ENCODE measurements around the gene EXOSC2. TPM values are rescaled to one million over a fixed set of nuclear protein-coding genes. Genes with fewer than 3 reads are reported as not detected.
A peak's percentile ranks its signal among the peaks of the same experiment; 100 is the strongest.
"Not testable (repeated sequence)": the region's sequence is repeated elsewhere in the genome, so short reads cannot be mapped to it uniquely, and the experiment has no call there.

The EXOSC2 gene
- polyA plus RNA-seq, 1 donor, result 30.2 TPM

GRCh38 chr9:130681769-130682420, 11.7 kb upstream of the EXOSC2 start:
- Histone ChIP-seq H3K9me3 (ENCODE audit: control insufficient read depth, low read depth, low read length) (no peaks in the 10 kb centered on the region), H3K4me1 (ENCODE audit: control insufficient read depth, insufficient read depth, low read length) (peaks cover 9% of the 10 kb centered on the region), H3K4me3 (ENCODE audit: low read length) (peak overlapping the region; percentile 54), H3K27me3 (ENCODE audit: control insufficient read depth, insufficient read depth, low read length) (peaks cover 41% of the 10 kb centered on the region), H3K27ac (ENCODE audit: low read length) (no peak overlapping the region), H3K36me3 (ENCODE audit: control insufficient read depth, insufficient read depth, low read length) (no peaks in the 10 kb centered on the region)
- peak in 1 of 2 donors; percentile 62 for DNase-seq
- no CpG with 5 or more reads among the region's 45 CpGs for WGBS (ENCODE audit: insufficient coverage, low lambda C conversion rate)

DNA sequence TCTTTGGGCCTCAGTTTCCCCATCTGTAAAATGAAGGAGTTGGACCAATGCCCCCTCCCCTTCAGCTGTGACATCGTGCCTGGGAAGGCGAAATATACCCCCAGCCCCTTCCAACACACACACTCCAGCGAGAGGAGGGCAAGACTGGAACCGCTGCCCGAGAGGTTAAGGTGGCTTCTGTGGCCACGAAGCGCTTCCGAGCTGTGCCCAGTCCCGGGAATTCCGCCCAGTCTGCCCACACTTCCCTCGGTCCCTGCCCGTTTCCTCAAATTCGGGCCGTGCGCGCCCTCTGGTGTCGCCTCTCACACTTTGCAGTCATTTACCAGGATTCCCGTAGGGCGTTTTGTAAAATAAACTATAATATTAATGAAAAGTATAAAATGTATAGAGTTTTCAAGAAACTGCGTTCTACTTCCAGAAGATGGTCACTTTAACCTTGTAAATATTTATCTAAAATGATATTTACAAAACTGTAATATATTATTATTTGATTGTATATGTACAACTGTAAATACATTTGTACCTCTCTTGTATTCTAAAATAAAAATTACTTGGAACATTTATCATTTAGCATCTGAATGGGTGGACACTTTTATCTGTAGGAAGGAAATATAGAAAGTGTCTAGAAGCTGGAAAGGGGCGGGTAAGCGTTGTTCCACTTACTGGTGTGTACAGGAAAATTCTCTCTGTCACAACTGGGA, 11.0 kb upstream of the EXOSC2 start:
- peak; percentile 62 to 63 for DNase-seq
- peaks cover 37% of the 10 kb centered on the region for H3K27me3 ChIP-seq (ENCODE audit: control insufficient read depth, insufficient read depth, low read length)
- peak overlapping the region; percentile 54 for H3K4me3 ChIP-seq (ENCODE audit: low read length)
- WGBS (ENCODE audit: insufficient coverage, low lambda C conversion rate), result no CpG with 5 or more reads among the region's 22 CpGs
- H3K9me3 ChIP-seq (ENCODE audit: control insufficient read depth, low read depth, low read length), result no peaks in the 10 kb centered on the region
- no peaks in the 10 kb centered on the region for H3K36me3 ChIP-seq (ENCODE audit: control insufficient read depth, insufficient read depth, low read length)
- no peak overlapping the region for H3K27ac ChIP-seq (ENCODE audit: low read length)
- peaks cover 9% of the 10 kb centered on the region for H3K4me1 ChIP-seq (ENCODE audit: control insufficient read depth, insufficient read depth, low read length)

- H3K4me3 ChIP-seq (ENCODE audit: low read length), result no peak overlapping the region
- no peak for DNase-seq
- no peaks in the 10 kb centered on the region for H3K9me3 ChIP-seq (ENCODE audit: control insufficient read depth, low read depth, low read length)
- peaks cover 9% of the 10 kb centered on the region for H3K4me1 ChIP-seq (ENCODE audit: control insufficient read depth, insufficient read depth, low read length)
- H3K27me3 ChIP-seq (ENCODE audit: control insufficient read depth, insufficient read depth, low read length), result peaks cover 15% of the 10 kb centered on the region
- no peaks in the 10 kb centered on the region for H3K36me3 ChIP-seq (ENCODE audit: control insufficient read depth, insufficient read depth, low read length)
- H3K27ac ChIP-seq (ENCODE audit: low read length), result no peak overlapping the region
These were observed 8.5 kb upstream of the EXOSC2 start for GRCh38 chr9:130685104-130685503.

- not testable (repeated sequence) for H3K27me3 ChIP-seq (ENCODE audit: control insufficient read depth, insufficient read depth, low read length); H3K9me3 ChIP-seq (ENCODE audit: control insufficient read depth, low read depth, low read length); DNase-seq; H3K36me3 ChIP-seq (ENCODE audit: control insufficient read depth, insufficient read depth, low read length); H3K27ac ChIP-seq (ENCODE audit: low read length); H3K4me3 ChIP-seq (ENCODE audit: low read length); H3K4me1 ChIP-seq (ENCODE audit: control insufficient read depth, insufficient read depth, low read length)
- WGBS (ENCODE audit: insufficient coverage, low lambda C conversion rate), result no CpG with 5 or more reads among the region's 11 CpGs
These were observed 7.6 kb upstream of the EXOSC2 start for GRCh38 chr9:130685945-130686344.

DNA sequence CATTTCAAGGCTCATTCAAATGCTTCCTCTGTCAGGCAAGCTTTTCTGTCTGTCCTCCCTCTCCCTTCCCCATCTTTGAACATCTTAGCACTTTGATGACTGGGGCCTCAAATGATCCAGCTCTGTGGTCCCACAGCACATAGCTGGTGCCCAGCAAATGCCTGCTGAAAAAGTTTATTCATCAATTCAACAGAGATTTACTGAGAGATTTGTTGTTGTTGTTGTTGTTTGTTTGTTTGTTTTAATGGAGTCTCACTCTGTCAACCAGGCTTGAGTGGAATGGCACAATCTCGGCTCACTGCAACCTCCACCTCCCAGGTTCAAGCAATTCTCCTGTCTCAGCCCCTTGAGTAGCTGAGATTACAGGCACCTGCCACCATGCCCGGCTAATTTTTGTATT, 6.0 kb upstream of the EXOSC2 start:
- Histone ChIP-seq H3K9me3 (ENCODE audit: control insufficient read depth, low read depth, low read length) (peaks cover 3% of the 10 kb centered on the region), H3K4me3 (ENCODE audit: low read length) (no peak overlapping the region), H3K27me3 (ENCODE audit: control insufficient read depth, insufficient read depth, low read length) (no peaks in the 10 kb centered on the region), H3K36me3 (ENCODE audit: control insufficient read depth, insufficient read depth, low read length) (no peaks in the 10 kb centered on the region), H3K27ac (ENCODE audit: low read length) (no peak overlapping the region), H3K4me1 (ENCODE audit: control insufficient read depth, insufficient read depth, low read length) (no peaks in the 10 kb centered on the region)
- WGBS (ENCODE audit: insufficient coverage, low lambda C conversion rate), result no CpG with 5 or more reads among the region's 2 CpGs
- DNase-seq, result no peak

GRCh38 chr9:130688072-130688471, 5.5 kb upstream of the EXOSC2 start:
- Histone ChIP-seq H3K4me1 (ENCODE audit: control insufficient read depth, insufficient read depth, low read length) (no peaks in the 10 kb centered on the region), H3K4me3 (ENCODE audit: low read length) (no peak overlapping the region), H3K27me3 (ENCODE audit: control insufficient read depth, insufficient read depth, low read length) (no peaks in the 10 kb centered on the region), H3K9me3 (ENCODE audit: control insufficient read depth, low read depth, low read length) (peaks cover 3% of the 10 kb centered on the region), H3K36me3 (ENCODE audit: control insufficient read depth, insufficient read depth, low read length) (no peaks in the 10 kb centered on the region), H3K27ac (ENCODE audit: low read length) (no peak overlapping the region)
- DNase-seq, result no peak
- 83% methylated on average over 2 of the region's 5 CpGs for WGBS (ENCODE audit: insufficient coverage, low lambda C conversion rate)

DNA sequence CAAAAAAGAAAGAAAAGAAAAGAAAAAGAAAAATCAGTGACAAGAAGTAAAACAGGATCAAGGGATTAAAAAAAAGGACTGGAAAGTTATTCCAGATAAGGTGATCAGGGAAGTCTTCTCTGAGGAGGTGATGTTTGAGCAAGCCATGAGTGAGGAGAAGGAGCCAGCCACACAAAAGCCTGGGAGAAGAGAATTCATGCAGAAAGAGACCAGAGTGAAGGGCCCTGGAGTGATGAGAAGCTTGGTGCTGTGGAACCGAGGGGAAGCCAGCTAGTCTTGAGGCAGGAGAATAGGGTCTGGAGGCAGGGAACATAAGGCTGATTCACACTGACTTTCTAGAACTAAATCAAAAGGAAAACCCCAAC, 4.0 kb upstream of the EXOSC2 start:
- no peak for DNase-seq
- Histone ChIP-seq H3K36me3 (ENCODE audit: control insufficient read depth, insufficient read depth, low read length) (no peaks in the 10 kb centered on the region), H3K27me3 (ENCODE audit: control insufficient read depth, insufficient read depth, low read length) (no peaks in the 10 kb centered on the region), H3K9me3 (ENCODE audit: control insufficient read depth, low read depth, low read length) (peaks cover 3% of the 10 kb centered on the region), H3K27ac (ENCODE audit: low read length) (peak overlapping the region; percentile 34), H3K4me3 (ENCODE audit: low read length) (no peak overlapping the region), H3K4me1 (ENCODE audit: control insufficient read depth, insufficient read depth, low read length) (no peaks in the 10 kb centered on the region)
- WGBS (ENCODE audit: insufficient coverage, low lambda C conversion rate), result no CpG with 5 or more reads among the region's 1 CpG

GRCh38 chr9:130689937-130690700, 3.5 kb upstream of the EXOSC2 start:
- WGBS (ENCODE audit: insufficient coverage, low lambda C conversion rate), result 86% methylated on average over 2 of the region's 15 CpGs
- no peaks in the 10 kb centered on the region for H3K36me3 ChIP-seq (ENCODE audit: control insufficient read depth, insufficient read depth, low read length)
- no peak overlapping the region for H3K4me3 ChIP-seq (ENCODE audit: low read length)
- H3K27ac ChIP-seq (ENCODE audit: low read length), result peak overlapping the region; percentile 34
- peaks cover 3% of the 10 kb centered on the region for H3K9me3 ChIP-seq (ENCODE audit: control insufficient read depth, low read depth, low read length)
- no peaks in the 10 kb centered on the region for H3K4me1 ChIP-seq (ENCODE audit: control insufficient read depth, insufficient read depth, low read length)
- H3K27me3 ChIP-seq (ENCODE audit: control insufficient read depth, insufficient read depth, low read length), result no peaks in the 10 kb centered on the region
- peak; percentile 73 to 81 for DNase-seq

DNA sequence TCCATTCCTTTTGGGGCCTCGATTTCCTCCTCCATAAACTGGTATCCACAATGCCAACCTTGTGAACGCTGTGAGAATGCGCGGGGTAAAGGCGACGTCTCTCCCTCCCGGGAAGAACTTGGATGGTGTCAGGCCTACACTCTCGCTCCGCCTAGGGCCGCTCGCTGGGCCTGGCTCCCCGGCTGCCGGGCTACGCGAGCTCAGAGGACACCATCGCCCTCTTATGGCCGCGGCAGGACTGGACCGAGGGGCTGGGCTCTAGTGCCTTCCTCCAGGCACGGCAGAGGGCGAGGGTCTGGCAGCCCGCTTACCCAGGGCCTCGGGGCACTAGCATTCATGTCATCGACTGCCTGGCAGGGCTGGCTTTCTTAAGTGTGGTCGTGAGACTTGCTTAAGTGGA, 1.3 kb upstream of the EXOSC2 start:
- DNase-seq, result peak in 1 of 2 donors; percentile 61
- peak overlapping the region; percentile 4 for H3K4me3 ChIP-seq (ENCODE audit: low read length)
- WGBS (ENCODE audit: insufficient coverage, low lambda C conversion rate), result no CpG with 5 or more reads among the region's 25 CpGs
- H3K9me3 ChIP-seq (ENCODE audit: control insufficient read depth, low read depth, low read length), result peaks cover 3% of the 10 kb centered on the region
- H3K27me3 ChIP-seq (ENCODE audit: control insufficient read depth, insufficient read depth, low read length), result no peaks in the 10 kb centered on the region
- H3K4me1 ChIP-seq (ENCODE audit: control insufficient read depth, insufficient read depth, low read length), result no peaks in the 10 kb centered on the region
- no peak overlapping the region for H3K27ac ChIP-seq (ENCODE audit: low read length)
- peaks cover 19% of the 10 kb centered on the region for H3K36me3 ChIP-seq (ENCODE audit: control insufficient read depth, insufficient read depth, low read length)

DNA sequence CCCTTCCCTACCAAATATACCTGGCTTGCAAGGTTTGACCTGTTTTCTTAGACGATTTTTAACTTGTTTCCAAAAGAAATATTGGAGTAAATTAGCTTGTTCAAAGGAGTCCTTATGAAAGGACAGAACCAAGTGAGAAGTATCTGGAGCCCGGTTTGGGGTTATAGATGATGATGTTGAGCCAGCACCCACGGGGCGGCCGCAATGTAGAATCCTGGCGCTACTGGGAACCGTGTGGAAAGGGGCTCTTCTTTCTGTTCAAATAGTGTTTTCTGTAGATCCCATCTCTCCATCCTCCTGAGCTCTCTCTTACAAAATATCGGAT, 517 bp upstream of the EXOSC2 start:
- no peak for DNase-seq
- Histone ChIP-seq H3K36me3 (ENCODE audit: control insufficient read depth, insufficient read depth, low read length) (peaks cover 24% of the 10 kb centered on the region), H3K4me1 (ENCODE audit: control insufficient read depth, insufficient read depth, low read length) (no peaks in the 10 kb centered on the region), H3K27me3 (ENCODE audit: control insufficient read depth, insufficient read depth, low read length) (no peaks in the 10 kb centered on the region), H3K4me3 (ENCODE audit: low read length) (peak overlapping the region; percentile 88), H3K27ac (ENCODE audit: low read length) (no peak overlapping the region), H3K9me3 (ENCODE audit: control insufficient read depth, low read depth, low read length) (peaks cover 3% of the 10 kb centered on the region)
- no CpG with 5 or more reads among the region's 8 CpGs for WGBS (ENCODE audit: insufficient coverage, low lambda C conversion rate)
